Heart left ventricle (tissue), 16 donors: ENCODE data around the gene ADAM33. TPM values are rescaled to one million over a fixed set of nuclear protein-coding genes. Genes with fewer than 3 reads are reported as not detected.

Experiments
- ATAC-seq, 4 donors: fragments of 200-7000 bp; cut with Tn5 transposase; one replicate each; pipeline ENCODE4 v1.9.1; 2020 to 2022; ENCODE audit warnings: moderate library complexity in 4 of 4, mild to moderate bottlenecking in 3 of 4, moderate number of reproducible peaks in 1 of 4
- DNase-seq, 5 donors: peaks; one replicate each; pipeline ENCODE4 v3.0.0-alpha.2; 2020
- H3K27ac ChIP-seq, 12 donors: fragments of 200-600 bp; sonication (generic) in 4 of 12; one replicate each; pipeline versions ENCODE4 v1.5.0 to v1.8.0; 2016 to 2022; ENCODE audit warnings: mild to moderate bottlenecking in 2 of 12
- H3K27me3 ChIP-seq, 9 donors: fragments of 200-600 bp; sonication (generic) in 2 of 9; one replicate each; pipeline versions ENCODE4 v1.5.1 to v1.8.0; 2016 to 2022; ENCODE audit warnings: mild to moderate bottlenecking in 3 of 9
- H3K36me3 ChIP-seq, 9 donors: fragments of 200-600 bp; sonication (generic) in 2 of 9; one replicate each; pipeline versions ENCODE4 v1.5.0 to v1.8.0; 2018 to 2022; ENCODE audit warnings: mild to moderate bottlenecking in 2 of 9
- H3K4me1 ChIP-seq, 12 donors: fragments of 200-600 bp; sonication (generic) in 4 of 12; one replicate each; pipeline versions ENCODE4 v1.5.0 to v1.8.0; 2016 to 2022; ENCODE audit warnings: mild to moderate bottlenecking in 3 of 12
- H3K4me3 ChIP-seq, 12 donors: fragments of 200-600 bp; sonication (generic) in 4 of 12; one replicate each; pipeline versions ENCODE4 v1.5.0 to v1.8.0; 2017 to 2022; ENCODE audit warnings: mild to moderate bottlenecking in 9 of 12, moderate library complexity in 4 of 12
- H3K9me3 ChIP-seq, 12 donors: fragments of 200-600 bp; sonication (generic) in 4 of 12; one replicate each; pipeline versions ENCODE4 v1.5.0 to v1.8.0; 2016 to 2022; ENCODE audit warnings: mild to moderate bottlenecking in 1 of 12
- POLR2A ChIP-seq, 2 donors: fragments of 450-650 bp; IDR thresholded peaks; one replicate each; pipeline ENCODE4 v1.6.1; 2017; ENCODE audit warnings: antibody characterized with exemption in 2 of 2, mild to moderate bottlenecking in 2 of 2, moderate library complexity in 2 of 2
- WGBS, 4 donors: extraction: QIAGEN DNeasy Blood & Tissue Kit in 2 of 4; methylation state at CpG; one replicate each; pipeline versions ENCODE4 v1.1.5 to v1.1.7; 2013 to 2018; 5-methylcytosine and 5-hydroxymethylcytosine counted together
- intact Hi-C, 10 donors: fragments of 100-400 bp; cut with DNase I; formaldehyde crosslinking; loops; one replicate each; pipeline versions ENCODE4 v1.11.1 to v1.14.2; 2022
- polyA plus RNA-seq, 2 donors: library from polyadenylated mRNA; stranded (reverse); fragments of 200-250 nt; gene quantifications; one replicate each; pipeline ENCODE4 v1.2.3, GENCODE V29; 2013
- total RNA-seq, 9 donors: library from RNA; depleted of rRNA in 2 of 9; stranded (reverse); fragments of >200 nt in 2 of 9; fragmentation: NEBNext Ultra II Directional in 3 of 9; extraction: Animal tissue kit (Norgen Biotek cat#: 25700) in 3 of 9; gene quantifications; one replicate each; pipeline versions ENCODE4 v1.1.0 to v1.2.4, GENCODE V29; 2016 to 2023
- TF ChIP-seq, protein P1 (sequence below), 12 donors: fragments of 200-600 bp; sonication (generic) in 4 of 12; IDR thresholded peaks; one replicate each; pipeline versions ENCODE4 v1.5.0 to v1.8.0; 2018 to 2022; ENCODE audit warnings: antibody characterized with exemption in 12 of 12, mild to moderate bottlenecking in 5 of 12
- donor health status: ischemic (EF 13 %, LVEDD 7.1; RV severe dilation, severe dysfunction).
- donor health status: healthy with polysubstance abuse.
- donor health status: DM: no; HTN: yes; CAD: no.
- donor health status: DM: no; HTN: no; CAD: no.
- donor health status: ischemic (EF 25% LVEDD 6.9; RV normal size, moderate dysfunction).
- donor health status: ischemic (EF 25% LVEDD 5.7; RV mildly dilated, moderate dysfunction).
- donor health status: healthy.
- donor health status: DM: yes; HTN: yes; CAD: no.
- donor health status: ischemic (EF 35%, LVEDD 5.7; RV mildly dilated, moderate dysfunction).
- donor health status: nonischemic (EF 11% LVEDD 7.7; RV severe dilation, severe dysfunction).
- donor health status: DM: yes; HTN: yes; CAD: no.
- donor health status: PGD.
- donor health status: ischemic (EF 29% LVEDD 5.4; RV normal size, mild dysfunction).
- donor health status: nonischemic (EF 23%, LVEDD 6.1; RV moderate dilation, normal function).

Gene ADAM33
- total and polyA plus RNA-seq, 11 donors: 2.3 to 21.2 (median 3.5) TPM

DNA sequence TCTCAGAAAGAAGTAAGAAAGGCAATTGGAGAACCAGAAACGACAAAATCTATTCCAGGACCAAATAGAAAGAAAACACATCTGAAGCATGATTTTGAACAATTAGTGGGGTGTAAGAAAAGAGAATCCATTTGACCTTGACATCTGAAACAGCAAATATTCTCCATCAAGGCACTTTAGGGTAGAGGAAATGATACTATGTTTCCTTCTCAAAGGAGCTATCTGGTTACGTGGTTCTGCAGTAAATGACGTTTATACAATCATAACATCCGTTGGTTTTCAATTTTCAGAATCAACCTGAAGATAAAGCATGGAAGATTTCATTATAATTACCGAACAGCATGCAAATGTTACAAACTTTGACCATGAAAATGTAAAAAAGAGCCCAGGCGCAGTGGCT lies 38.8 kb upstream of the ADAM33 start:
- intact Hi-C loops: no loop called here
- H3K27ac ChIP-seq: no peak overlapping the region
- no peaks in the 10 kb centered on the region for H3K36me3 ChIP-seq
- no peak overlapping the region for H3K4me3 ChIP-seq
- H3K4me1 ChIP-seq: no peaks in the 10 kb centered on the region
- ATAC-seq: no peak
- TF ChIP-seq, protein P1, sequence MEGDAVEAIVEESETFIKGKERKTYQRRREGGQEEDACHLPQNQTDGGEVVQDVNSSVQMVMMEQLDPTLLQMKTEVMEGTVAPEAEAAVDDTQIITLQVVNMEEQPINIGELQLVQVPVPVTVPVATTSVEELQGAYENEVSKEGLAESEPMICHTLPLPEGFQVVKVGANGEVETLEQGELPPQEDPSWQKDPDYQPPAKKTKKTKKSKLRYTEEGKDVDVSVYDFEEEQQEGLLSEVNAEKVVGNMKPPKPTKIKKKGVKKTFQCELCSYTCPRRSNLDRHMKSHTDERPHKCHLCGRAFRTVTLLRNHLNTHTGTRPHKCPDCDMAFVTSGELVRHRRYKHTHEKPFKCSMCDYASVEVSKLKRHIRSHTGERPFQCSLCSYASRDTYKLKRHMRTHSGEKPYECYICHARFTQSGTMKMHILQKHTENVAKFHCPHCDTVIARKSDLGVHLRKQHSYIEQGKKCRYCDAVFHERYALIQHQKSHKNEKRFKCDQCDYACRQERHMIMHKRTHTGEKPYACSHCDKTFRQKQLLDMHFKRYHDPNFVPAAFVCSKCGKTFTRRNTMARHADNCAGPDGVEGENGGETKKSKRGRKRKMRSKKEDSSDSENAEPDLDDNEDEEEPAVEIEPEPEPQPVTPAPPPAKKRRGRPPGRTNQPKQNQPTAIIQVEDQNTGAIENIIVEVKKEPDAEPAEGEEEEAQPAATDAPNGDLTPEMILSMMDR (IDR thresholded peaks at IDR 0.05): no peak
- no peak for TF ChIP-seq POLR2A (IDR thresholded peaks at IDR 0.05)
- DNase-seq: no peak
- H3K27me3 ChIP-seq: peaks cover 0 to 4% (median 0%) of the 10 kb centered on the region in 9 donors
- no peaks in the 10 kb centered on the region for H3K9me3 ChIP-seq
- 61 to 73% (median 67%) methylated on average over 6 of the region's 6 CpGs for WGBS, 4 donors

DNA sequence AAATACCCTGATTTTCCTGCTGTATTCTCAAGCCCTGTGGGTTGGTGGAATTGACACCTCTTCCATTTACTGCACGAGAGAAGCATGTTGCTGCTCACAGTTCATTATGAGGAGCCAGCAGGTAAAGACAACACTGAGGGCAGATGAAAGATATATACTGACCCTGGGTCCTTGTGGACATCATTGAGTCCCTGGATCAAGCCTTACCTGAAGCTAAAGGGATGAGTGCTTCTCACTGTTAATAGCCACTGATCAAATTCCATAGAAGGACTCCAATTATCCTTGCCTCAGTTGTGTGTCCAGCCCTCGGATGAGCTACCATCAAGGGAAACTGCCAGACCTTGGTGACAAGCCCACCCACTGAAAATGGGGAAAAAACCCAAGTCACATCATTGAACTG lies 38.3 kb upstream of the ADAM33 start:
- intact Hi-C loops: no loop called here
- H3K4me3 ChIP-seq: no peak overlapping the region
- no peaks in the 10 kb centered on the region for H3K4me1 ChIP-seq
- no peak for DNase-seq
- peaks cover 0 to 4% (median 0%) of the 10 kb centered on the region in 9 donors for H3K27me3 ChIP-seq
- no peak for ATAC-seq
- no peak overlapping the region for H3K27ac ChIP-seq
- H3K36me3 ChIP-seq: no peaks in the 10 kb centered on the region
- no peak for TF ChIP-seq POLR2A (IDR thresholded peaks at IDR 0.05)
- TF ChIP-seq, protein P1 (IDR thresholded peaks at IDR 0.05): no peak
- H3K9me3 ChIP-seq: no peaks in the 10 kb centered on the region
- 82 to 88% (median 86%) methylated on average over 2 of the region's 2 CpGs for WGBS, 4 donors

DNA sequence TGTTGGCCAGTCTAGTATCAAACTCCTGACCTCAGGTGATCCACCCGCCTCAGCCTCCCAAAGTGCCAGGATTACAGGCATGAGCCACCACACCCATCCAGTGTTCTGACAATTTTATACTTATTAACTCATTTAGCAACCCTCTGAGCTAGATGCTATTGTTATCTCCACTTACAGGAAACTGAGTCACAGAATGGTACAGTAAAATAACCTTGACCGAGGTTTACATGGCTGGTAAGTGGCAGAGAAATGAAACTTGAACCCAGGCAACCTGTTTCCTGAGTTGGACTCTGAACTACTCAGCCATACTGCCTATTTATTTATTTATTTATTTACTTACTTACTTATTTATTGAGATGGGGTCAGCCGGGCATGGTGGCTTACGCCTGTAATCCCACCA lies 37.2 kb upstream of the ADAM33 start:
- ATAC-seq (no peak), DNase-seq (peak in 1 of 5 donors; percentile 28)
- Histone ChIP-seq H3K36me3 (no peaks in the 10 kb centered on the region), H3K27me3 (peaks cover 0 to 4% (median 0%) of the 10 kb centered on the region in 9 donors), H3K4me1 (peaks cover 0 to 7% (median 0%) of the 10 kb centered on the region in 12 donors), H3K27ac (no peak overlapping the region), H3K4me3 (no peak overlapping the region), H3K9me3 (no peaks in the 10 kb centered on the region)
- 87 to 92% (median 90%) methylated on average over 4 of the region's 4 CpGs for WGBS, 4 donors
- TF ChIP-seq POLR2A (IDR thresholded peaks at IDR 0.05): no peak
- TF ChIP-seq, protein P1 (IDR thresholded peaks at IDR 0.05): no peak
- intact Hi-C loops: loop anchor here in 8 of 10 donors (5.0 to 10.0 kb wide), 6 partner anchors 33 to 366 kb away; partner anchors contain the start of genes ADISSP (in 2 of the 8) and MAVS (in 1 of the 8)

DNA sequence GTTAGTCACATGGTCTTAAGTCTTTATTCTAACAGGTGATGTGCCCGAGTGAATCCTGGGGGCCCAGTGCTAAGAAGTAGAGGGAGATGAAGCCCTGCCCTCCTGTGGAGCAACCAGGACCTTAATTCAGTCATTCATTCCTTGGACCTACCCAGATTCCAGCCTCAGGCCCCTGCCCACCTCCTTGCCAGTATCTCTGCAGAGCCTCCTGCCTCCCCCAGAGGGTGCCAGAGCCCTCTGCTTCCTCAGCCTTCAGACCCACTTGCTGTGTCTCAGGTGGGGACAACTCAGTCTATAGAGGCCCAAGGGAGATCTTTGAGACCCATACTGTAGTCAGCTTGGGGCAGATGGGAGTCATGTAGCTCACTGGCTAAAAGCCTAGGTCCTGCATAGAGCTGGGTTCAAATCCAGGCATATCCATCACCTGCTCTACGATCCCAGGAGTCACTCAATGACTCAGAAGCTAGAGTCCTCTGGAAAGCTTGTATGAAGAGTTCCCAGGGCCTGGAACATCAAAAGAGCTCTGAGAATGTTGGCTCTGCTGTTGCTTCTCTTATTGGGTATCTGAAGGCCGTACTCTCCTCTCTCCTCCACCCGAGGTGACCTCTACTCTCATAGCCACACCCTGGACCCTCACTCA lies 34.5 kb upstream of the ADAM33 start:
- DNase-seq (peak in 4 of 5 donors; percentile 44 to 70 (median 52)), ATAC-seq (peak; percentile 59 to 74 (median 67))
- Histone ChIP-seq H3K27me3 (peaks cover 0 to 4% (median 0%) of the 10 kb centered on the region in 9 donors), H3K4me1 (peaks cover 0 to 24% (median 0%) of the 10 kb centered on the region in 12 donors), H3K4me3 (no peak overlapping the region), H3K36me3 (no peaks in the 10 kb centered on the region), H3K27ac (no peak overlapping the region), H3K9me3 (no peaks in the 10 kb centered on the region)
- intact Hi-C loops: loop anchor here in 9 of 10 donors (2.0 to 10.0 kb wide), 7 partner anchors 36 to 368 kb away; partner anchors contain the start of genes ADISSP (in 2 of the 9) and MAVS (in 1 of the 9)
- TF ChIP-seq, protein P1 (IDR thresholded peaks at IDR 0.05): peak; percentile 54 to 84 (median 74)
- TF ChIP-seq POLR2A (IDR thresholded peaks at IDR 0.05): no peak
- WGBS, 4 donors: 78 to 84% (median 82%) methylated on average over 4 of the region's 4 CpGs
